GM10248 (cell line): ENCODE data around the gene DNAH17.

Experiments
- CTCF ChIA-PET: fragments of 300-600 bp; sonication (Branson Sonifier 250); formaldehyde crosslinking; extraction: SDS; loops from one replicate; lab custom pipeline; 2021; ENCODE audit warnings: antibody characterized with exemption; lab: Yijun Ruan, JAX
- POLR2A ChIA-PET: fragments of 350-650 bp; sonication (Branson Sonifier 250); formaldehyde crosslinking; extraction: SDS; loops from one replicate; lab custom pipeline; 2020; ENCODE audit warnings: antibody characterized with exemption; lab: Yijun Ruan, JAX
- DNase-seq: peaks from one replicate; pipeline ENCODE4 v3.0.0; 2012; ENCODE audit errors: extremely low spot score
- TF ChIP-seq, protein P1 (sequence below): IDR thresholded peaks from 2 replicates; pipeline ENCODE4 v1.5.1; 2012; ENCODE audit warnings: mild to moderate bottlenecking, low read depth; ENCODE audit errors: extremely low read depth, missing control alignments, control extremely low read depth

Gene DNAH17

GRCh38 chr17:78430892-78431691 lies 146.1 kb downstream of the DNAH17 start:
- POLR2A ChIA-PET = no interaction called here
- TF ChIP-seq, protein P1, sequence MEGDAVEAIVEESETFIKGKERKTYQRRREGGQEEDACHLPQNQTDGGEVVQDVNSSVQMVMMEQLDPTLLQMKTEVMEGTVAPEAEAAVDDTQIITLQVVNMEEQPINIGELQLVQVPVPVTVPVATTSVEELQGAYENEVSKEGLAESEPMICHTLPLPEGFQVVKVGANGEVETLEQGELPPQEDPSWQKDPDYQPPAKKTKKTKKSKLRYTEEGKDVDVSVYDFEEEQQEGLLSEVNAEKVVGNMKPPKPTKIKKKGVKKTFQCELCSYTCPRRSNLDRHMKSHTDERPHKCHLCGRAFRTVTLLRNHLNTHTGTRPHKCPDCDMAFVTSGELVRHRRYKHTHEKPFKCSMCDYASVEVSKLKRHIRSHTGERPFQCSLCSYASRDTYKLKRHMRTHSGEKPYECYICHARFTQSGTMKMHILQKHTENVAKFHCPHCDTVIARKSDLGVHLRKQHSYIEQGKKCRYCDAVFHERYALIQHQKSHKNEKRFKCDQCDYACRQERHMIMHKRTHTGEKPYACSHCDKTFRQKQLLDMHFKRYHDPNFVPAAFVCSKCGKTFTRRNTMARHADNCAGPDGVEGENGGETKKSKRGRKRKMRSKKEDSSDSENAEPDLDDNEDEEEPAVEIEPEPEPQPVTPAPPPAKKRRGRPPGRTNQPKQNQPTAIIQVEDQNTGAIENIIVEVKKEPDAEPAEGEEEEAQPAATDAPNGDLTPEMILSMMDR = no peak
- DNase-seq = no peak
- CTCF ChIA-PET = interaction anchor here (0.9 to 2.8 kb wide), 2 partner anchors 9 to 14 kb away, joined by 3 to 14 read pairs; no protein-coding TSS in a partner anchor

GRCh38 chr17:78429618-78429995 lies 147.6 kb downstream of the DNAH17 start:
- TF ChIP-seq, protein P1 = no peak
- ChIA-PET POLR2A (no interaction called here), CTCF (interaction anchor here (1.0 kb wide), 1 partner anchor 8 kb away, joined by 5 read pairs; no protein-coding TSS in a partner anchor)
- DNase-seq = no peak

DNA sequence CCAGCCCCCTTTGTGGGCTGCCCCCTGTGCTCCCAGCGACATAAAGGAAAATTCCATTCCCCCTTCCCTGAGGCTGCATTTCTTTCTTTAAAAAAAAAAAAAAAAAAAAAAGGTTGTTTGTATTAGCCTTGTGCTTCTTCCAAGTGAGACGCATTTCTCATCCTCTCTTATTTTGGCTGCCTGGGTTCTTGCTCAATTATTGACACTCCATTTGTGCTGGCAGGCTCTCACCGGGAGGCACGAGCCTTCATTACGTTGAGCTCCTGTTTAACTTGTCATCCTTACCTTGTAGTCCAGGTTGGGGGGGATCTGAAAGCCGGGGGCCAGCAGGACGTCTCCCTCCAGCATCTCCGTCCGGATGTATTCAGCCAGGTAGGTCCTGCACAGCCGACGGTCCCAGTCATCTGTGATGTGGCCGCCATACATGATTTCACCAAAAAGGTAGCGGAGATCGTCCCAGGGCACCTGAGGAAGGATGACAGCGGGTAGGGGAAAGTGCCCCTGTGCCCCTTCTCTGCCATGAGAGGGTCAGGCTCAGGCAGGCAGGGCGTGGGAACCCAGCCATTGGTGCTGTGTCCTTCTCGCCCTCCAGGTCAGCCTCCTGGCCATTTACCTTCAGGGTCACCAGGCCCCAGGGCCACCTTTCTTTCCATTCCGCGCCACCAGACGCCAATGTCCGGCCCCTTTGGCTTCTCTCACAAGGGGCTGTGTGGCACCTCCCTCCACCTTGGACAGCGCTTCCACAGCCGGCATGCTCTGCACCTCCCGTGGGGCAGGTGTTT lies 148.2 kb downstream of the DNAH17 start:
- TF ChIP-seq, protein P1 = no peak
- no peak for DNase-seq
- ChIA-PET POLR2A (no interaction called here), CTCF (no interaction called here)

GRCh38 chr17:78428025-78428575 lies 149.1 kb downstream of the DNAH17 start:
- ChIA-PET POLR2A (no interaction called here), CTCF (no interaction called here)
- DNase-seq = no peak
- TF ChIP-seq, protein P1 = no peak

DNA sequence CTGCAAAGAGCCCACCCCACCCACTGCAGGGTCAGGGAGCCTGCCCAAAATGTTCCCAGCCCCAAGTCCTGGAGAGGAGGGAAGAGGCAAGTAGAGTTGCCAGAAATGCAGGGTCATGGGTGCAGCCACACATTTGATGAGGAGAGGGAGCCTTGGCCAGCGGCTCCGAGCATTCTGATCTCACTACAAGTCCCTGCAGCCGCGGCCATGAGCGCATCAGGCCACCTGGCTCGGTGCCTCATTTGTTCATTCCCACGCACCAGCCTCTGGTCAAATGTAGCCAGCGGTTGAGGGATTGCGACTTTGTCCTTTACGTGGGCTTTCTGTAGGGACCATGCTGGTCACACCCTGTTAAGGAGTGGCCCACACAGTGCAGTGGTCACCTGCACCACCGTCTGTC lies 150.1 kb downstream of the DNAH17 start:
- TF ChIP-seq, protein P1 = no peak
- DNase-seq = no peak
- ChIA-PET POLR2A (no interaction called here), CTCF (no interaction called here)

GRCh38 chr17:78426293-78426879 lies 150.8 kb downstream of the DNAH17 start:
- CTCF ChIA-PET = interaction anchor here (8.6 kb wide), 1 partner anchor 63 kb away, joined by 108 read pairs; the partner anchor contains the start of gene SOCS3
- TF ChIP-seq, protein P1 = no peak
- POLR2A ChIA-PET = no interaction called here
- no peak for DNase-seq
